HG03521 (cell line): ENCODE measurements around the gene SKA1.
"Not testable (repeated sequence)": the region's sequence is repeated elsewhere in the genome, so short reads cannot be mapped to it uniquely, and the experiment has no call there.

Source experiments
- ATAC-seq: cut with Tn5 transposase; IDR thresholded peaks from one replicate; pipeline ENCODE4 v1.9.1; 2021; ENCODE audit warnings: mild to moderate bottlenecking, moderate library complexity; ENCODE audit not compliant: unreplicated experiment

SKA1 gene

DNA sequence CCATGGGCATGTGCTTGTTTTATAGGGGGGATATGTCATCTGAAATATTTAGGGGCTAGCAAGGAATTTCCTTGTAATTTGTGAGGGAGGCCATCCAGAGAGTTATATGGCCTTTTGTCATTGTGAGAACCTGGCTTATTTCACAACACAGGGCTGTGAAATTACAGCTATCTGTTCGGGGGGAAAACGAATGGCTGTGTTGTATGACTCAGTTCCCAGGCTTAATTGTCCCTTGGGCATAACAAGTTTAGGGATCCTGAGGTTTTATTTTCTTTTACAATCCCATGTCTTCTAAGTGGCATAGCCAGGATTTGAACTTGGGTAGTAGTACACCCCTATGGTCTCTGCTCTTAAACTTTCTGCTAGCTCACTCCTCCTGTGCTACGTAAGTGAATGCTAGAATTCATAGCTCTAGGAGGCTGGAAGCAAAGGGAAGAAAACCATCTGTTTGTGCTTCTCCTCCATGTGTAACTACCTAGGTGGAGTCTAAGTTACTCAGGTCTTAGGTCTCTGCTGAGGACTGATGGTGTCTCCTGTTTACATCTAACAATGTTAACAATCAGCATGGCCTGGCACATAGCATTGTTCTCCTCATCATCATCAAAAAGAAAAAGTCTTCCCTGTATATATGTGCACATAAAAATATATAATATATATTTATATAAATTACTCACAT, 53.8 kb downstream of the SKA1 start:
- ATAC-seq: no peak

DNA sequence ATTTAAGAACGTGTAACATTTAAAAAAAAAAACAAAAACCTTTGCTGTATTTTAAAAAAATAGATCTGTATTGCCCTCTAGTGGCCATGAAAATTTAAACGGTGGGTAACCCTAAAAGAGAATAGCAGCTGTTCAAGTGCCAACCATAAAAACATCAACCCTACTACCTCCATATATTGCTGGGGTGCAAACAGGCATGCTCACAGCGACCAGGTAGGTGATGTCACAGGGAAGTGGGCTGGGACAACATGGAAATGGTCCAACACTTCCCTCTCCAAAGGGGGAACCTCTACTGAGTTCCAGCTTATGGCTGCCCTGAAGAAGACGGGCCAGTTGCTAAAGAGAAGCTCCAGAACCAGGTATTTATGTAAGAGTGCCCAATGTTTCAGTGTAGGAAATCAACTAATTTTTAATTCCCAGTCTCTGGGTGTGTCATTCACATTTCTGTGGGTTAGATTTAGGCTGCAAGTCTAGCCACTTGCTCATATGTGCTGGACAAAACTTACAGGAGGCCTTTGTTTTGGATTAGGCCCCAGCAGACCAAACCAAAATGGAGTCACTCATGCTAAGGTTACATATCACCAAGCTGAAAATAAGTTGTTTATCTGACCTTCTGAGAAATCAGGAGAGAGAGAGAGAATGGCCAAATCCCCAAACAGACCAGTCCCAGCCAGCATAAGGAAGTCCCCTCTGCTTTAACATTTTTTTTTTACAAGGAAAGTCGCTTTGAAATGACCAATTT, 54.5 kb downstream of the SKA1 start:
- no peak for ATAC-seq

DNA sequence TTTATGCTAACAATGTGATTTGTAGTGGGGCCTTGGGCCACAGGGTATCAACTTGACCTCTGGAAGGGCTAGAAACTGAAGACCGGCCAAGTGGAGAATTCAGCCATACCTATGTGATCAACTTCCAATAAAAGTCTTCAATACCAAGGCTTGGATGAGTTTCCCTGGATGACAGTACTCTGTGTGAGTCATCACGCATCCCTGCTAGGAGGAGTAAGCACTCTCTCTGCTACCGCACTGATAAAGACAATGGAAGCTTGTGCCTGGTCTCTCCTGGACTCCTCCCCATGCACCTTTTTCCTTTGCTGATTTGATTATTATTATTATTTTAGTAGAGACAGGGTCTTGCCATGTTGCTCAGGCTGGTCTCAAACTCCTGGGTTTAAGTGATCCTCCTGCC, 58.1 kb downstream of the SKA1 start:
- no peak for ATAC-seq

DNA sequence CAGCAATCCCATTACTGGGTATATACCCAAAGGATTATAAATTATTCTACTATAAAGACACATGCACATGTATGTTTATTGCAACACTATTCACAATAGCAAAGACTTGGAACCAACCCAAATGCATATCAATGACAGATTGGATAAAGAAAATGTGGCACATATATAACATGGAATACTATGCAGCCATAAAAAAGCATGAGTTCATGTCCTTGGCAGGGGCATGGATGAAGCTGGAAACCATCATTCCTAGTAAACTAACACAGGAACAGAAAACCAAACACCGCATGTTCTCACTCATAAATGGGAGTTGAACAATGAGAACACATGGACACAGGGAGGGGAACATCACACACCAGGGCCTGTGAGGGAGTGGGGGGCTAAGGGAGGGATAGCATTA, 61.9 kb downstream of the SKA1 start:
- ATAC-seq: not testable (repeated sequence)

DNA sequence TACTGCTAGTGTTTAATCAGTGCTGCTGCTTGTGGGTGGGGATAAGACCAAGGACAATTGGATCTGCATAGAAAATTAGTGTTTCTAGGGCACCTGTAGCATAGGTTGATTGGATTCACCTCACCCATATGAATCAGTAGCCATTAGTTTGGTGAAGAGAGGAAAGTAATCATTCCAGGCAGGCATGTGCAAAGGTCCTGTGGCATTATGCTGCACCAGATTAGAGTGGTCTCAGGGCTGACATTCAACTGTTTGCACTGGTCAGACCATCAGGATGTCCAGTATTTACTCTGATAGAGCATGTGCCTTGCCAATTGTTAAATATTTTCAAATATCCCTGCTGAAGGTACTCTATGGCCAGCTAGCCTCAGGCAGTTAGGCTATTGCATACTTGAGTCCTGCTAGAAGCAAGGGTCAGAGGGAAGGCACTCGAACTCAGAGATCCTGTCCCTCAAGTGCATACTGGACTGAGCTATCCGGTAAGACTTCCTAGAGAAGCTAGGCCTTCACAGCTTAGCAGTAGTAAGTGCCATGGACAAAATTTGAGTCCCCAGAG, 64.7 kb downstream of the SKA1 start:
- ATAC-seq: no peak

DNA sequence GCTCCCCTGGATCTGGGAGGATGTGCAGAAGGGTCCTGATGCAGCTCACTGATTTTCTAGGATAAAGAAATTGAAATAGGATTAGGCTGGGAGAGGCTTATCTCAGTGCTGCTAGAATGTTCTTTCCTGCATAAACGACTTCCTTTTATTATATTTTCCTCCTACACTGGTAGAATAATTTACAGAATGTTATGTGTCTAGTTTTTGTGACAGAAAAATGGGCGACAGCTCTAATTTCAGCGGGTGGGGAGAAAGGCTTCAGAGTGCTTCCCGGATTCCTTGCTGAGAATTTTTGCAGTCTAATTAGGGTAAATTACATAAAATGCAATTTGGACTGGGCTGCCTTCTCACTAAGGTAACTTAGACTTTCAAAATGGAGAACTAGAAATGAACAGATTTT, 66.2 kb downstream of the SKA1 start:
- ATAC-seq: no peak

DNA sequence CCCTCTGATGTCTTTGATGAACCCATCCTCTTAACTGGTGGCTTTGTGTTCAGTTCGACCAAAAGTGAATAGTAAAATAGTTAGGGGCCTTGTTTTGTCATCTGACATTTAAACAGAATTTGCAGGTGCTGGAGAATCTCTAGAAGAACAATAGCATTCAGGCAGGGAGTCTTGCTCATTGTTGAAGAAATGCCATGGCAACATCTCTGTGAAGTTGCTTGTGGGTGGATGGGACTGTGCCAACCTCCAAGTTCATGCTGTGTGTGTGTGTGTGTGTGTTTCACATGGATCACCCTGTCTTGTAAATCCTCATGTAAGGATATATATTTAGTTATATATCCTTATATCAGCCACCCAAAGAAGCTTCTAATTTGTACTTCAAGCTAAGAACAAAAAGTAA, 66.7 kb downstream of the SKA1 start:
- no peak for ATAC-seq
